H1 (cell line): ENCODE data around the gene NME8. TPM values are rescaled to one million over a fixed set of nuclear protein-coding genes. Genes with fewer than 3 reads are reported as not detected.

Experiments used
- CTCF ChIA-PET: fragments of 300-600 bp; sonication (Branson Sonifier 250); formaldehyde crosslinking; loops from one replicate; lab custom pipeline; 2021; ENCODE audit not compliant: partially characterized antibody; lab: Charles Lee
- POLR2A ChIA-PET: fragments of 300-600 bp; sonication (Branson Sonifier 250); formaldehyde crosslinking; loops from one replicate; lab custom pipeline; 2021; ENCODE audit warnings: inconsistent platforms; ENCODE audit not compliant: partially characterized antibody; lab: Charles Lee
- DNase-seq, 2 experiments: peaks; one replicate each; pipeline versions ENCODE4 v3.0.0 to v3.0.0-alpha.2; 2010 to 2022; ENCODE audit warnings: low spot score in 2 of 2, low read depth in 1 of 2, mixed read lengths in 1 of 2
- FAIRE-seq: peaks from 2 replicates; lab custom pipeline; 2011; peaks lifted over from hg19 to GRCh38; lab: Jason Lieb, UNC
- H2AFZ ChIP-seq: 2 replicates; pipeline ENCODE4 v1.8.1; 2012; ENCODE audit warnings: low read length, inconsistent platforms
- H2AK5ac ChIP-seq: 2 replicates; pipeline ENCODE4 v1.6.1; 2013; ENCODE audit warnings: low read depth, low read length
- H2BK120ac ChIP-seq: replicated peaks from 2 replicates; pipeline ENCODE3; 2013; ENCODE audit warnings: low read depth, low read length, inconsistent platforms
- H2BK12ac ChIP-seq: 2 replicates; pipeline ENCODE4 v1.6.1; 2013; ENCODE audit warnings: low read depth, low read length
- H2BK15ac ChIP-seq: 2 replicates; pipeline ENCODE4 v1.6.1; 2013; ENCODE audit warnings: low read length
- H2BK20ac ChIP-seq: 2 replicates; pipeline ENCODE4 v1.6.1; 2013; ENCODE audit warnings: low read length
- H2BK5ac ChIP-seq: 2 replicates; pipeline ENCODE4 v1.6.1; 2013; ENCODE audit warnings: low read depth, low read length
- H3K14ac ChIP-seq: 2 replicates; pipeline ENCODE4 v1.6.1; 2013; ENCODE audit warnings: inconsistent platforms; ENCODE audit not compliant: insufficient read length
- H3K18ac ChIP-seq: 2 replicates; pipeline ENCODE4 v1.6.1; 2013; ENCODE audit warnings: low read length; ENCODE audit errors: extremely low read depth
- H3K23ac ChIP-seq: 2 replicates; pipeline ENCODE4 v1.6.1; 2013; ENCODE audit warnings: inconsistent platforms; ENCODE audit not compliant: insufficient read length
- H3K23me2 ChIP-seq: 2 replicates; pipeline ENCODE4 v1.6.1; 2013; ENCODE audit warnings: low read depth, low read length
- H3K27ac ChIP-seq: 2 replicates; pipeline ENCODE4 v1.6.1; 2011; ENCODE audit warnings: low read depth, low read length, inconsistent platforms
- H3K27me3 ChIP-seq, 4 experiments: replicated peaks in 1 of 4; 1 replicate in 1 of 4; 2 replicates in 3 of 4; pipeline versions ENCODE4 v1.6.1 to v1.8.1; 2011 to 2013; ENCODE audit warnings: low read length in 3 of 4, mild to moderate bottlenecking in 3 of 4, inconsistent platforms in 2 of 4, mixed read lengths in 2 of 4, moderate library complexity in 1 of 4; ENCODE audit not compliant: control insufficient read depth in 3 of 4, insufficient read depth in 3 of 4; ENCODE audit errors: extremely low read depth in 1 of 4
- H3K36me3 ChIP-seq, 4 experiments: 2 replicates each; pipeline versions ENCODE4 v1.6.1 to v1.8.1; 2011 to 2013; ENCODE audit warnings: mild to moderate bottlenecking in 4 of 4, low read length in 3 of 4, moderate library complexity in 2 of 4, control low read depth in 1 of 4, inconsistent platforms in 1 of 4; ENCODE audit not compliant: insufficient read depth in 4 of 4, control insufficient read depth in 2 of 4
- H3K4ac ChIP-seq: replicated peaks from 2 replicates; pipeline ENCODE3; 2013; ENCODE audit warnings: low read length, low read depth, mixed read lengths, inconsistent platforms; ENCODE audit not compliant: insufficient read length
- H3K4me1 ChIP-seq, 4 experiments: replicated peaks in 1 of 4; 1 replicate in 1 of 4; 2 replicates in 3 of 4; pipeline versions ENCODE4 v1.6.1 to v1.8.1; 2011 to 2013; ENCODE audit warnings: low read length in 3 of 4, inconsistent platforms in 2 of 4, mixed read lengths in 1 of 4; ENCODE audit not compliant: insufficient read depth in 4 of 4, control insufficient read depth in 3 of 4
- H3K4me2 ChIP-seq, 2 experiments: 2 replicates each; pipeline versions ENCODE4 v1.6.1 to v1.8.1; 2011 to 2013; ENCODE audit warnings: low read depth in 2 of 2, low read length in 2 of 2, control low read depth in 1 of 2, inconsistent platforms in 1 of 2, mild to moderate bottlenecking in 1 of 2; ENCODE audit not compliant: insufficient read depth in 1 of 2
- H3K4me3 ChIP-seq, 4 experiments: fragments of 200-600, 300-600 bp in 1 of 4; sonication (generic), shearing (Covaris generic), sonication (Bioruptor Twin) in 1 of 4; 2 replicates each; pipeline versions ENCODE4 v1.5.1 to v1.8.1; 2011 to 2016; ENCODE audit warnings: low read length in 4 of 4, low read depth in 3 of 4, control low read depth in 2 of 4, inconsistent platforms in 2 of 4, mild to moderate bottlenecking in 2 of 4, mixed read lengths in 1 of 4, moderate library complexity in 1 of 4; ENCODE audit not compliant: insufficient read depth in 2 of 4; ENCODE audit errors: extremely low read depth in 1 of 4
- H3K56ac ChIP-seq: replicated peaks from 2 replicates; pipeline ENCODE3; 2013; ENCODE audit warnings: low read depth, mild to moderate bottlenecking, mixed read lengths, low read length, inconsistent platforms; ENCODE audit not compliant: insufficient read length
- H3K79me1 ChIP-seq: 2 replicates; pipeline ENCODE4 v1.6.1; 2013; ENCODE audit warnings: low read depth, low read length, control low read depth
- H3K79me2 ChIP-seq, 2 experiments: 2 replicates each; pipeline versions ENCODE4 v1.6.1 to v1.8.1; 2012 to 2013; ENCODE audit warnings: low read length in 2 of 2, mild to moderate bottlenecking in 2 of 2, inconsistent platforms in 1 of 2; ENCODE audit not compliant: insufficient read depth in 2 of 2, control insufficient read depth in 1 of 2
- H3K9ac ChIP-seq, 4 experiments: replicated peaks in 1 of 4; 1 replicate in 1 of 4; 2 replicates in 3 of 4; pipeline versions ENCODE4 v1.6.1 to v1.8.1; 2011 to 2013; ENCODE audit warnings: low read depth in 3 of 4, low read length in 3 of 4, control low read depth in 2 of 4, mild to moderate bottlenecking in 2 of 4, moderate library complexity in 2 of 4, inconsistent platforms in 1 of 4; ENCODE audit errors: extremely low read depth in 1 of 4
- H3K9me3 ChIP-seq, 2 experiments: 2 replicates each; pipeline versions ENCODE4 v1.6.1 to v1.8.1; 2012 to 2013; ENCODE audit warnings: mild to moderate bottlenecking in 2 of 2, moderate library complexity in 2 of 2, control low read depth in 1 of 2, inconsistent platforms in 1 of 2, low read depth in 1 of 2, low read length in 1 of 2, mixed read lengths in 1 of 2; ENCODE audit not compliant: insufficient read depth in 2 of 2
- H4K20me1 ChIP-seq, 2 experiments: replicated peaks in 1 of 2; 2 replicates each; pipeline versions ENCODE3 to v1.8.1; 2011 to 2013; ENCODE audit warnings: inconsistent platforms in 2 of 2, low read length in 2 of 2, mild to moderate bottlenecking in 1 of 2; ENCODE audit not compliant: insufficient read depth in 2 of 2, control insufficient read depth in 1 of 2
- H4K5ac ChIP-seq: 2 replicates; pipeline ENCODE4 v1.6.1; 2013; ENCODE audit warnings: low read length, low read depth, mixed read lengths, inconsistent platforms; ENCODE audit not compliant: insufficient read length
- H4K8ac ChIP-seq: 2 replicates; pipeline ENCODE4 v1.8.0; 2013; ENCODE audit warnings: mild to moderate bottlenecking, moderate library complexity, low read length, inconsistent platforms; ENCODE audit not compliant: insufficient read depth; ENCODE audit errors: extremely low read depth
- H4K91ac ChIP-seq: replicated peaks from 2 replicates; pipeline ENCODE3; 2013; ENCODE audit warnings: low read length, mixed read lengths, inconsistent platforms; ENCODE audit not compliant: insufficient read length
- CHD2 ChIP-seq: IDR thresholded peaks from 2 replicates; pipeline ENCODE4 v1.6.1; 2012; ENCODE audit warnings: low read length, improper control_type of control experiment
- EGR1 ChIP-seq: IDR thresholded peaks from 2 replicates; pipeline ENCODE4 v1.6.1; 2011; ENCODE audit warnings: low read depth, low read length, borderline replicate concordance
- HDAC2 ChIP-seq, 2 experiments: fragments of 300-600 bp in 1 of 2; sonication (generic) in 1 of 2; IDR thresholded peaks; 2 replicates each; pipeline ENCODE4 v1.6.1; 2011 to 2012; ENCODE audit warnings: low read depth in 2 of 2, low read length in 2 of 2, mild to moderate bottlenecking in 2 of 2, moderate library complexity in 2 of 2, borderline replicate concordance in 1 of 2, inconsistent platforms in 1 of 2
- KDM4A ChIP-seq: IDR thresholded peaks from one replicate; pipeline ENCODE4 v1.7.1; 2012; ENCODE audit warnings: low read depth, mild to moderate bottlenecking, moderate library complexity, low read length, inconsistent platforms; ENCODE audit not compliant: severe bottlenecking
- KDM5A ChIP-seq: fragments of 200-600 bp; IDR thresholded peaks from 2 replicates; pipeline ENCODE4 v1.7.1; 2012; ENCODE audit warnings: mild to moderate bottlenecking, low read length, inconsistent platforms, mixed read lengths
- SAP30 ChIP-seq: fragments of 300-600 bp; sonication (generic); IDR thresholded peaks from 2 replicates; pipeline ENCODE4 v1.7.1; 2012; ENCODE audit warnings: low read length, moderate library complexity, mild to moderate bottlenecking, inconsistent platforms; ENCODE audit not compliant: insufficient read depth, insufficient replicate concordance
- SP2 ChIP-seq: IDR thresholded peaks from 2 replicates; pipeline ENCODE4 v1.6.1; 2012; ENCODE audit warnings: mild to moderate bottlenecking, low read length, inconsistent platforms
- WGBS, 2 experiments: shearing (Covaris generic) in 1 of 2; methylation state at CpG; one replicate each; pipeline versions ENCODE4 v1.1.6 to v1.1.7; 2013 to 2015; ENCODE audit warnings: low lambda C conversion rate in 2 of 2, mixed read lengths in 2 of 2, inconsistent platforms in 1 of 2, low coverage in 1 of 2, missing lambda C conversion rate in 1 of 2; ENCODE audit not compliant: insufficient replicate concordance in 2 of 2, insufficient coverage in 1 of 2, insufficient read length in 1 of 2; ENCODE audit errors: extremely low coverage in 1 of 2, missing lambda C conversion rate in 1 of 2; 5-methylcytosine and 5-hydroxymethylcytosine counted together
- polyA plus RNA-seq, 7 experiments: library from polyadenylated mRNA; depleted of rRNA in 3 of 7; stranded (reverse) in 5 of 7; unstranded in 2 of 7; fragments of >200 nt in 5 of 7; fragments of 200-250 nt in 2 of 7; gene quantifications; 1 replicate in 5 of 7; 2 replicates in 1 of 7; 4 replicates in 1 of 7; pipeline versions ENCODE4 v1.2.1 to v1.2.3, GENCODE V29; 2011 to 2013; ENCODE audit warnings: missing spikeins in 2 of 7, mixed read lengths in 2 of 7
- total RNA-seq: library from RNA; stranded (reverse); fragmentation: NEBNext Ultra II Directional; extraction: Animal tissue kit (Norgen Biotek cat#: 25700); gene quantifications from 2 replicates; pipeline ENCODE4 v1.2.1, GENCODE V29; 2021

NME8 gene
- total and polyA plus RNA-seq, 2 of the 8 experiments (the other 6 are each of a cell fraction or from before 2014, with no cell fraction given), result 0.22 to 0.44 TPM

- H3K9ac ChIP-seq, result no peak overlapping the region
- no peaks in the 10 kb centered on the region for H3K27me3 ChIP-seq
- H2BK120ac ChIP-seq, result no peak overlapping the region
- no peak overlapping the region for H3K18ac ChIP-seq
- no peak overlapping the region for H2BK12ac ChIP-seq
- no peak overlapping the region for H3K14ac ChIP-seq
- no peak overlapping the region for H3K23ac ChIP-seq
- H4K20me1 ChIP-seq, result no peaks in the 10 kb centered on the region
- no peak overlapping the region for H4K8ac ChIP-seq
- no peak overlapping the region for H2AFZ ChIP-seq
- H3K4ac ChIP-seq, result no peak overlapping the region
- no peak overlapping the region for H3K4me2 ChIP-seq
- H3K23me2 ChIP-seq, result no peaks in the 10 kb centered on the region
- H3K56ac ChIP-seq, result no peak overlapping the region
- CTCF ChIA-PET, result interaction anchor here (0.5 to 1.5 kb wide), 2 partner anchors 28 to 43 kb away, joined by 3 to 5 read pairs; partner anchors contain the start of gene SFRP4
- no peak overlapping the region for H4K5ac ChIP-seq
- H4K91ac ChIP-seq, result no peak overlapping the region
- no peak for TF ChIP-seq EGR1
- no peak for TF ChIP-seq CHD2
- no peak for TF ChIP-seq SP2
- no peak for TF ChIP-seq KDM4A
- no peak for TF ChIP-seq SAP30
- TF ChIP-seq KDM5A, result no peak
- no peak for TF ChIP-seq HDAC2 (IDR thresholded peaks at IDR 0.05; ENCODE audit: borderline replicate concordance in 1 of 2, low read depth in 2 of 2, low read length in 2 of 2)
- no peak overlapping the region for H2AK5ac ChIP-seq
- FAIRE-seq (no peak), DNase-seq (no peak)
- H3K4me3 ChIP-seq, result no peak overlapping the region
- no peak overlapping the region for H2BK20ac ChIP-seq
- 90% methylated on average over 2 of the region's 2 CpGs; no CpG with 5 or more reads in 1 of the 2 experiments for WGBS, 2 experiments
- H3K79me2 ChIP-seq, result no peaks in the 10 kb centered on the region
- 0 out of 4 replicates have a peak, but pooled peaks cover 0 to 2% of the 10 kb centered on the region in 2 experiments for H3K9me3 ChIP-seq
- POLR2A ChIA-PET, result no interaction called here
- H3K36me3 ChIP-seq, result no peaks in the 10 kb centered on the region
- no peak overlapping the region for H2BK5ac ChIP-seq
- no peaks in the 10 kb centered on the region; the same call in 1 of the 2 replicates for H3K79me1 ChIP-seq
- no peak overlapping the region for H3K27ac ChIP-seq
- H2BK15ac ChIP-seq, result no peak overlapping the region
- H3K4me1 ChIP-seq, result peaks cover 0 to 6% (median 4%) of the 10 kb centered on the region in 4 experiments; a peak in 3 of 7 replicates
Observed at GRCh38 chr7:37944737-37945054, 96.3 kb downstream of the NME8 start.
